ENCODE measurements around the gene CYP4A22. TPM values are rescaled to one million over a fixed set of nuclear protein-coding genes. Genes with fewer than 3 reads are reported as not detected.

CYP4A22 gene
- total RNA-seq, 1 experiment from 2014 or later = not detected

- H2BK15ac ChIP-seq (ENCODE audit: low read depth, low read length) = no peak within 1 kb of the TSS
- H3K27me3 Mint-ChIP-seq (ENCODE audit: low read depth) = peaks cover 59% of the 10 kb centered on the region
- no peak within 1 kb of the TSS for H3K14ac ChIP-seq (ENCODE audit: insufficient read depth, low read length)
- peak; percentile 47 for DNase-seq
- no peak within 1 kb of the TSS for H4K5ac ChIP-seq (ENCODE audit: insufficient read length, low read depth, low read length)
- no peak within 1 kb of the TSS for H3K27ac ChIP-seq (ENCODE audit: insufficient read length, low read depth, low read length)
- H3K56ac ChIP-seq (ENCODE audit: insufficient read length, low read depth, low read length) = no peak within 1 kb of the TSS
- H3K4me2 ChIP-seq (ENCODE audit: insufficient read depth, insufficient read length, low read length) = no peak within 1 kb of the TSS
- no peak within 1 kb of the TSS for H4K91ac ChIP-seq (ENCODE audit: insufficient read length, low read depth, low read length)
- no peak within 1 kb of the TSS for H3T11ph ChIP-seq (ENCODE audit: low read length)
- H3K27me3 ChIP-seq (ENCODE audit: insufficient read depth, low read length) = peaks cover 7% of the 10 kb centered on the region; the same call in 1 of the 2 replicates
- H3K36me3 Mint-ChIP-seq (ENCODE audit: insufficient read depth in 1 of 3, low read depth in 3 of 3) = no peaks in the 10 kb centered on the region
- H3K79me2 ChIP-seq (ENCODE audit: insufficient read depth, low read length) = no peaks in the 10 kb centered on the region
- H3K9ac ChIP-seq (ENCODE audit: extremely low read depth, insufficient read length, low read length) = no peak within 1 kb of the TSS
- no peaks in the 10 kb centered on the region for H3K9me3 ChIP-seq (ENCODE audit: control insufficient read depth, low read depth, low read length)
- H4K20me1 ChIP-seq (ENCODE audit: control insufficient read depth, insufficient read depth, insufficient read length) = no peaks in the 10 kb centered on the region
- peaks cover 7% of the 10 kb centered on the region for H3K4me1 ChIP-seq (ENCODE audit: insufficient read depth, low read length)
- H4K8ac ChIP-seq (replicated peaks; ENCODE audit: insufficient read length, low read depth, low read length) = no peak within 1 kb of the TSS
- H3K4ac ChIP-seq (ENCODE audit: low read depth, low read length) = no peak within 1 kb of the TSS
- H2BK12ac ChIP-seq (ENCODE audit: insufficient read length, low read depth, low read length) = no peak within 1 kb of the TSS
- H3K18ac ChIP-seq (ENCODE audit: insufficient read length, low read depth, low read length) = no peak within 1 kb of the TSS
- no CpG with 5 or more reads among the region's 16 CpGs for WGBS (ENCODE audit: extremely low coverage, insufficient read length, low lambda C conversion rate)
- no peaks in the 10 kb centered on the region for H3K23me2 ChIP-seq (ENCODE audit: insufficient read length, low read depth, low read length, poor library complexity, severe bottlenecking)
- H3K27ac Mint-ChIP-seq = peak within 1 kb of the TSS in 1 of 3 experiments; percentile 48; a peak in 1 of 7 replicates
- H2BK20ac ChIP-seq (ENCODE audit: low read depth, low read length, poor library complexity, severe bottlenecking) = no peak within 1 kb of the TSS
- H2AK5ac ChIP-seq (ENCODE audit: insufficient read length, low read length) = no peak within 1 kb of the TSS
- H2AFZ ChIP-seq (ENCODE audit: low read length) = no peak within 1 kb of the TSS
- TF ChIP-seq CTCF (conservative IDR thresholded peaks at IDR 0.05) = no peak
- H3K4me3 Mint-ChIP-seq = no peak within 1 kb of the TSS; a peak in 1 of 5 replicates
- peaks cover 31 to 40% of the 10 kb centered on the region in 2 experiments for H3K4me1 Mint-ChIP-seq
- H2BK5ac ChIP-seq (ENCODE audit: insufficient read length, low read length) = no peak within 1 kb of the TSS
- H3K9me3 Mint-ChIP-seq = peaks cover 0 to under 1% of the 10 kb centered on the region in 2 experiments; a peak in 1 of 5 replicates
- no peak within 1 kb of the TSS for H3K23ac ChIP-seq (ENCODE audit: insufficient read length, low read depth, low read length)
- H3K79me1 ChIP-seq (ENCODE audit: insufficient read depth, low read depth, low read length, poor library complexity, severe bottlenecking) = no peaks in the 10 kb centered on the region
- no peak within 1 kb of the TSS for H2BK120ac ChIP-seq (ENCODE audit: low read depth, low read length, poor library complexity, severe bottlenecking)
These were observed 52.7 kb downstream of the CYP4A22 start, which contains the start of gene PDZK1IP1 for GRCh38 chr1:47189844-47190508. Gene PDZK1IP1 (minus strand): TSS chr1:47190036. CDS start chr1:47189932, 104 bp downstream.
